B cell (primary cell): ENCODE measurements around the gene ZNF562.

Experiments
- CTCF ChIP-seq: fragments of 200-600 bp; IDR thresholded peaks from one replicate; pipeline ENCODE4 v1.8.0; 2022; ENCODE audit warnings: antibody characterized with exemption, mild to moderate bottlenecking
- EZH2 ChIP-seq: IDR thresholded peaks from 2 replicates; pipeline ENCODE4 v1.6.1; 2012; ENCODE audit warnings: borderline replicate concordance, low read depth, mild to moderate bottlenecking, moderate library complexity, low read length; ENCODE audit not compliant: insufficient read depth, poor library complexity, severe bottlenecking

GRCh38 chr19:9668544-9668943, 6.4 kb downstream of the ZNF562 start:
- no peak for TF ChIP-seq CTCF
- TF ChIP-seq EZH2 = no peak
